Measurements from ENCODE around the gene LPP. TPM values are rescaled to one million over a fixed set of nuclear protein-coding genes. Genes with fewer than 3 reads are reported as not detected.

The LPP gene
- total and polyA plus RNA-seq, 2 of the 4 experiments (the other 2 are of a cell fraction), result 16.0 to 130 TPM

DNA sequence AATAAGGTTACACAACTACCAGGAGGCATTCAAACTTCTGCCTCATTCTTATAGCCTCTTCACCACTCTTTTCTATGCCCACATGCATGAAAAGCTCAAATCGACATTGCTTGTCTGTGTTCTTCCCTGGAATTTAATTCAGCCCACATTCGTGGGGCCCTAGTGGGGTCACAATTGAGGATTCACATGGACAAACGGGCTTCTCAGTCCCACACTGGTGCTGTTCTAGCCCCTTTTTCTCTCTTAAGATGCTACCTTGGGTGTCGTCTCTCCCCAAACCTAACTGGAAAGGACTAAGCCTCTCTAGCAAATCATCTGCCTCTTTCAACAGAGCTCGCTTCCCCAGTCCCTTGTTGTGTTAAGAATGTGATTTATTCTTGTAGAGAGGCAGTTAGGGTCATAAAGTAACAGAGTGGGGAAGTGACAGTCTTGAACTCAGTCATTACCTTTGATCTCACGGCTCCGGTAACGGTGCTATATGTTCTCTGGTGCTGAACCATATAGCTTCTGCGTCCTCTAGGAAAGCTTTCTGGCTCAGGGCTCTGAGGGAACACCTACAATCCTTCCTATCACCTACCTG is 4.9 kb downstream of the LPP start:
- BruUV-seq (replicated peaks), result no TSS peak
- Histone ChIP-seq H2BK15ac (ENCODE audit: low read depth, low read length) (no peak overlapping the region), H4K8ac (ENCODE audit: low read depth in 2 of 2, low read length in 2 of 2) (no peak overlapping the region; a peak in 1 of 4 replicates), H3K36me3 (ENCODE audit: control insufficient read depth, insufficient read depth, low read length) (peaks cover 7% of the 10 kb centered on the region), H4K20me1 (ENCODE audit: insufficient read depth, low read length) (peaks cover 68% of the 10 kb centered on the region), H4K91ac (ENCODE audit: insufficient read depth, low read depth, low read length) (no peak overlapping the region), H3K27me3 (ENCODE audit: control insufficient read depth, insufficient read depth, low read length) (no peaks in the 10 kb centered on the region), H3K27ac (ENCODE audit: insufficient read depth, low read length) (peak overlapping the region; percentile 14; the same call in 1 of the 2 replicates), H2AK5ac (ENCODE audit: low read depth, low read length) (peak overlapping the region; percentile 30; the same call in 1 of the 2 replicates), H3K4me1 (ENCODE audit: control insufficient read depth, insufficient read depth, low read length) (peaks cover 19% of the 10 kb centered on the region), H3K18ac (ENCODE audit: low read depth, low read length) (no peak overlapping the region), H3K79me1 (ENCODE audit: low read depth in 1 of 2, low read length in 2 of 2) (peaks cover 22 to 82% of the 10 kb centered on the region in 2 experiments), H3K9ac (ENCODE audit: low read depth, low read length) (no peak overlapping the region), H3K9me1 (ENCODE audit: insufficient read depth, low read length) (peaks cover 41% of the 10 kb centered on the region), H2BK20ac (ENCODE audit: low read depth, low read length) (no peak overlapping the region), H2AFZ (replicated peaks; ENCODE audit: low read length, poor library complexity) (no peak overlapping the region), H3K14ac (replicated peaks; ENCODE audit: low read depth, low read length) (no peak overlapping the region), H2AK9ac (replicated peaks; ENCODE audit: low read depth, low read length, poor library complexity) (no peak overlapping the region), H4K5ac (ENCODE audit: low read depth, low read length) (no peak overlapping the region), H2BK120ac (ENCODE audit: low read depth, low read length) (no peak overlapping the region), H3K23ac (ENCODE audit: low read depth, low read length) (peak overlapping the region; percentile 43; the same call in 1 of the 2 replicates), H3K56ac (ENCODE audit: extremely low read depth, insufficient read depth, low read length) (no peak overlapping the region), H2BK5ac (ENCODE audit: low read depth, low read length, poor library complexity, severe bottlenecking) (no peak overlapping the region), H3K4ac (ENCODE audit: low read depth, low read length) (peak overlapping the region; percentile 8; the same call in 1 of the 2 replicates), H3K4me2 (ENCODE audit: low read depth, low read length) (peak overlapping the region; percentile 24), H3K4me3 (ENCODE audit: insufficient read depth, low read depth, low read length) (no peak overlapping the region), H3K9me3 (ENCODE audit: control insufficient read depth, insufficient read depth, low read length) (no peaks in the 10 kb centered on the region)
- CTCF ChIA-PET, result interaction anchor here (1.0 kb wide), 1 partner anchor 420 kb away, joined by 4 read pairs; no protein-coding TSS in a partner anchor
- in situ Hi-C loops (cut with MboI; ENCODE audit: low sequenced_read_pairs), result no loop called here
- TF ChIP-seq MAFK (IDR thresholded peaks at IDR 0.05; ENCODE audit: low read depth, low read length) (no peak), CEBPB (IDR thresholded peaks at IDR 0.05; ENCODE audit: low read depth, low read length) (no peak), BHLHE40 (IDR thresholded peaks at IDR 0.05; ENCODE audit: low read depth, low read length) (no peak), NFE2L2 (IDR thresholded peaks at IDR 0.05; ENCODE audit: low read depth, low read length) (no peak), RCOR1 (IDR thresholded peaks at IDR 0.05; ENCODE audit: insufficient replicate concordance, low read length) (no peak), CHD1 (IDR thresholded peaks at IDR 0.05; ENCODE audit: low read depth, low read length) (no peak), RAD21 (IDR thresholded peaks at IDR 0.05; ENCODE audit: low read length) (no peak), MXI1 (IDR thresholded peaks at IDR 0.05; ENCODE audit: borderline replicate concordance, low read depth, low read length) (no peak), FOS (IDR thresholded peaks at IDR 0.05; ENCODE audit: low read depth, low read length) (no peak), MAZ (IDR thresholded peaks at IDR 0.05; ENCODE audit: borderline replicate concordance, low read depth, low read length) (no peak), SMC3 (IDR thresholded peaks at IDR 0.05; ENCODE audit: low read depth, low read length) (no peak), RFX5 (IDR thresholded peaks at IDR 0.05; ENCODE audit: low read depth, low read length) (no peak), POLR2A (IDR thresholded peaks at IDR 0.05; ENCODE audit: low read depth, low read length) (no peak)
- TF ChIP-seq, protein P1, sequence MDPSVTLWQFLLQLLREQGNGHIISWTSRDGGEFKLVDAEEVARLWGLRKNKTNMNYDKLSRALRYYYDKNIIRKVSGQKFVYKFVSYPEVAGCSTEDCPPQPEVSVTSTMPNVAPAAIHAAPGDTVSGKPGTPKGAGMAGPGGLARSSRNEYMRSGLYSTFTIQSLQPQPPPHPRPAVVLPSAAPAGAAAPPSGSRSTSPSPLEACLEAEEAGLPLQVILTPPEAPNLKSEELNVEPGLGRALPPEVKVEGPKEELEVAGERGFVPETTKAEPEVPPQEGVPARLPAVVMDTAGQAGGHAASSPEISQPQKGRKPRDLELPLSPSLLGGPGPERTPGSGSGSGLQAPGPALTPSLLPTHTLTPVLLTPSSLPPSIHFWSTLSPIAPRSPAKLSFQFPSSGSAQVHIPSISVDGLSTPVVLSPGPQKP (IDR thresholded peaks at IDR 0.05; ENCODE audit: borderline replicate concordance, low read depth, low read length), result no peak
- TF ChIP-seq, protein P2, sequence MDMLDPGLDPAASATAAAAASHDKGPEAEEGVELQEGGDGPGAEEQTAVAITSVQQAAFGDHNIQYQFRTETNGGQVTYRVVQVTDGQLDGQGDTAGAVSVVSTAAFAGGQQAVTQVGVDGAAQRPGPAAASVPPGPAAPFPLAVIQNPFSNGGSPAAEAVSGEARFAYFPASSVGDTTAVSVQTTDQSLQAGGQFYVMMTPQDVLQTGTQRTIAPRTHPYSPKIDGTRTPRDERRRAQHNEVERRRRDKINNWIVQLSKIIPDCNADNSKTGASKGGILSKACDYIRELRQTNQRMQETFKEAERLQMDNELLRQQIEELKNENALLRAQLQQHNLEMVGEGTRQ (IDR thresholded peaks at IDR 0.05; ENCODE audit: low read depth, low read length), result no peak
- TF ChIP-seq, protein P3, sequence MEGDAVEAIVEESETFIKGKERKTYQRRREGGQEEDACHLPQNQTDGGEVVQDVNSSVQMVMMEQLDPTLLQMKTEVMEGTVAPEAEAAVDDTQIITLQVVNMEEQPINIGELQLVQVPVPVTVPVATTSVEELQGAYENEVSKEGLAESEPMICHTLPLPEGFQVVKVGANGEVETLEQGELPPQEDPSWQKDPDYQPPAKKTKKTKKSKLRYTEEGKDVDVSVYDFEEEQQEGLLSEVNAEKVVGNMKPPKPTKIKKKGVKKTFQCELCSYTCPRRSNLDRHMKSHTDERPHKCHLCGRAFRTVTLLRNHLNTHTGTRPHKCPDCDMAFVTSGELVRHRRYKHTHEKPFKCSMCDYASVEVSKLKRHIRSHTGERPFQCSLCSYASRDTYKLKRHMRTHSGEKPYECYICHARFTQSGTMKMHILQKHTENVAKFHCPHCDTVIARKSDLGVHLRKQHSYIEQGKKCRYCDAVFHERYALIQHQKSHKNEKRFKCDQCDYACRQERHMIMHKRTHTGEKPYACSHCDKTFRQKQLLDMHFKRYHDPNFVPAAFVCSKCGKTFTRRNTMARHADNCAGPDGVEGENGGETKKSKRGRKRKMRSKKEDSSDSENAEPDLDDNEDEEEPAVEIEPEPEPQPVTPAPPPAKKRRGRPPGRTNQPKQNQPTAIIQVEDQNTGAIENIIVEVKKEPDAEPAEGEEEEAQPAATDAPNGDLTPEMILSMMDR (conservative IDR thresholded peaks at IDR 0.05; ENCODE audit: low read depth, low read length), result no peak
- 73% methylated on average over 4 of the region's 9 CpGs; no CpG with 5 or more reads in 1 of the 2 experiments for WGBS, 2 experiments (ENCODE audit: extremely low coverage in 2 of 2, insufficient read length in 1 of 2)
- no peak for DNase-seq
- ATAC-seq (ENCODE audit: low read depth), result no peak
- POLR2A ChIA-PET (ENCODE audit: unreplicated experiment), result no interaction called here
- intact Hi-C loops (cut with micrococcal nuclease), result loop anchor here (10.0 kb wide), 1 partner anchor 986 kb away; no protein-coding TSS in a partner anchor
- dilution Hi-C loops (cut with HindIII; ENCODE audit: low sequenced_read_pairs, unreplicated experiment), result no loop called here
